HEK293 (cell line): Measurements from ENCODE around the gene ADD1.

ENCODE experiments used
- CTCF ChIA-PET: fragments of 350-600 bp; formaldehyde crosslinking; extraction: SDS; loops from one replicate; lab custom pipeline; 2021; ENCODE audit warnings: antibody characterized with exemption; lab: Yijun Ruan, JAX
- POLR2A ChIA-PET: fragments of 300-600 bp; formaldehyde crosslinking; extraction: SDS; loops from one replicate; lab custom pipeline; 2020; ENCODE audit warnings: antibody characterized with exemption, inconsistent platforms; lab: Yijun Ruan, JAX
- H3K27ac ChIP-seq: fragments of 200-500 bp; sonication (Bioruptor generic); 2 replicates; pipeline ENCODE4 v1.5.1; 2014; ENCODE audit warnings: low read depth, low read length, control low read depth, inconsistent platforms; ENCODE audit errors: extremely low read depth
- H3K36me3 ChIP-seq, 2 experiments: fragments of 200-500 bp in 1 of 2; sonication (Bioruptor generic) in 1 of 2; 1 replicate in 1 of 2; 2 replicates in 1 of 2; pipeline ENCODE4 v1.5.1; 2014 to 2017; ENCODE audit warnings: inconsistent platforms in 2 of 2, low read length in 2 of 2; ENCODE audit not compliant: control insufficient read depth in 2 of 2, insufficient read depth in 1 of 2
- H3K4me1 ChIP-seq: fragments of 200-500 bp; sonication (Bioruptor generic); 2 replicates; pipeline ENCODE4 v1.5.1; 2014; ENCODE audit warnings: mild to moderate bottlenecking, low read length, inconsistent platforms; ENCODE audit not compliant: control insufficient read depth, insufficient read depth
- H3K4me3 ChIP-seq: 2 replicates; pipeline ENCODE4 v1.5.1; 2011; ENCODE audit warnings: low read depth, mild to moderate bottlenecking, control low read depth, low read length, moderate library complexity
- H3K9me3 ChIP-seq: fragments of 200-500 bp; sonication (Bioruptor generic); 2 replicates; pipeline ENCODE4 v1.5.1; 2014; ENCODE audit warnings: low read depth, low read length, inconsistent platforms; ENCODE audit not compliant: control insufficient read depth, insufficient read depth
- GFI1B ChIP-seq: fragments of 450-650 bp; formaldehyde crosslinking; IDR thresholded peaks from 2 replicates; pipeline ENCODE4 v1.5.1; 2016; ENCODE audit warnings: missing biosample characterization, missing genetic modification characterization
- IKZF3 ChIP-seq: fragments of 450-650 bp; IDR thresholded peaks from 2 replicates; pipeline ENCODE4 v1.5.0; 2018; ENCODE audit warnings: missing biosample characterization, mild to moderate bottlenecking, missing genetic modification characterization, moderate library complexity
- SCRT1 ChIP-seq: fragments of 450-650 bp; formaldehyde crosslinking; IDR thresholded peaks from 2 replicates; pipeline ENCODE4 v1.5.1; 2016; ENCODE audit warnings: missing biosample characterization, missing genetic modification characterization, borderline replicate concordance
- SP2 ChIP-seq: fragments of 450-650 bp; formaldehyde crosslinking; IDR thresholded peaks from 2 replicates; pipeline ENCODE4 v1.5.1; 2016; ENCODE audit warnings: missing biosample characterization, missing genetic modification characterization
- SP3 ChIP-seq: fragments of 450-650 bp; formaldehyde crosslinking; IDR thresholded peaks from 2 replicates; pipeline ENCODE4 v1.5.1; 2016; ENCODE audit warnings: missing biosample characterization, missing genetic modification characterization
- ZBTB7A ChIP-seq: fragments of 450-650 bp; formaldehyde crosslinking; IDR thresholded peaks from 2 replicates; pipeline ENCODE4 v1.5.1; 2016; ENCODE audit warnings: low read depth, missing biosample characterization, missing genetic modification characterization
- ZFP3 ChIP-seq: fragments of 450-650 bp; formaldehyde crosslinking; IDR thresholded peaks from 2 replicates; pipeline ENCODE4 v1.5.1; 2016; ENCODE audit warnings: low read depth, missing biosample characterization, missing genetic modification characterization
- ZNF140 ChIP-seq: fragments of 450-650 bp; formaldehyde crosslinking; IDR thresholded peaks from 2 replicates; pipeline ENCODE4 v1.5.1; 2016; ENCODE audit warnings: missing biosample characterization, missing genetic modification characterization
- ZNF19 ChIP-seq: fragments of 450-650 bp; formaldehyde crosslinking; IDR thresholded peaks from 2 replicates; pipeline ENCODE4; 2016; ENCODE audit warnings: missing biosample characterization, missing genetic modification characterization, low read depth
- ZNF202 ChIP-seq: fragments of 450-650 bp; formaldehyde crosslinking; IDR thresholded peaks from 2 replicates; pipeline ENCODE4 v1.5.1; 2016; ENCODE audit warnings: missing biosample characterization, missing genetic modification characterization, borderline replicate concordance
- ZNF324 ChIP-seq: fragments of 450-650 bp; formaldehyde crosslinking; IDR thresholded peaks from 2 replicates; pipeline ENCODE4 v1.5.1; 2016; ENCODE audit warnings: missing biosample characterization, missing genetic modification characterization
- ZNF394 ChIP-seq: fragments of 450-650 bp; formaldehyde crosslinking; IDR thresholded peaks from 2 replicates; pipeline ENCODE4 v1.5.1; 2016; ENCODE audit warnings: missing biosample characterization, missing genetic modification characterization, mild to moderate bottlenecking, moderate library complexity, borderline replicate concordance
- ZNF404 ChIP-seq: fragments of 450-650 bp; formaldehyde crosslinking; IDR thresholded peaks from 2 replicates; pipeline ENCODE4 v1.5.1; 2017; ENCODE audit warnings: missing biosample characterization, missing genetic modification characterization
- ZNF510 ChIP-seq: fragments of 450-650 bp; formaldehyde crosslinking; IDR thresholded peaks from 2 replicates; pipeline ENCODE4 v1.5.1; 2018; ENCODE audit warnings: mild to moderate bottlenecking, missing genetic modification characterization, missing biosample characterization; ENCODE audit not compliant: insufficient replicate concordance
- ZNF629 ChIP-seq: fragments of 450-650 bp; formaldehyde crosslinking; IDR thresholded peaks from 2 replicates; pipeline ENCODE4 v1.5.1; 2017; ENCODE audit warnings: missing biosample characterization, missing genetic modification characterization
- ZXDB ChIP-seq: fragments of 450-650 bp; formaldehyde crosslinking; IDR thresholded peaks from 2 replicates; pipeline ENCODE4 v1.5.1; 2016; ENCODE audit warnings: missing biosample characterization, missing genetic modification characterization
- TF ChIP-seq, protein P1 (sequence below): fragments of 450-650 bp; formaldehyde crosslinking; IDR thresholded peaks from 2 replicates; pipeline ENCODE4 v1.5.1; 2016; ENCODE audit warnings: missing biosample characterization, missing genetic modification characterization
- TF ChIP-seq, protein P2 (sequence below): fragments of 450-650 bp; formaldehyde crosslinking; IDR thresholded peaks from 2 replicates; pipeline ENCODE4 v1.5.1; 2016; ENCODE audit warnings: missing biosample characterization, missing genetic modification characterization
- TF ChIP-seq, protein P3 (sequence below): fragments of 450-650 bp; formaldehyde crosslinking; IDR thresholded peaks from 2 replicates; pipeline ENCODE4 v1.5.1; 2016; ENCODE audit warnings: missing biosample characterization, missing genetic modification characterization
- TF ChIP-seq, protein P4 (sequence below): fragments of 450-650 bp; formaldehyde crosslinking; IDR thresholded peaks from 2 replicates; pipeline ENCODE4 v1.5.1; 2016; ENCODE audit warnings: missing biosample characterization, missing genetic modification characterization
- TF ChIP-seq, protein P5 (sequence below): fragments of 450-650 bp; formaldehyde crosslinking; IDR thresholded peaks from 2 replicates; pipeline ENCODE4 v1.5.1; 2016; ENCODE audit warnings: missing biosample characterization, missing genetic modification characterization

Gene ADD1

DNA sequence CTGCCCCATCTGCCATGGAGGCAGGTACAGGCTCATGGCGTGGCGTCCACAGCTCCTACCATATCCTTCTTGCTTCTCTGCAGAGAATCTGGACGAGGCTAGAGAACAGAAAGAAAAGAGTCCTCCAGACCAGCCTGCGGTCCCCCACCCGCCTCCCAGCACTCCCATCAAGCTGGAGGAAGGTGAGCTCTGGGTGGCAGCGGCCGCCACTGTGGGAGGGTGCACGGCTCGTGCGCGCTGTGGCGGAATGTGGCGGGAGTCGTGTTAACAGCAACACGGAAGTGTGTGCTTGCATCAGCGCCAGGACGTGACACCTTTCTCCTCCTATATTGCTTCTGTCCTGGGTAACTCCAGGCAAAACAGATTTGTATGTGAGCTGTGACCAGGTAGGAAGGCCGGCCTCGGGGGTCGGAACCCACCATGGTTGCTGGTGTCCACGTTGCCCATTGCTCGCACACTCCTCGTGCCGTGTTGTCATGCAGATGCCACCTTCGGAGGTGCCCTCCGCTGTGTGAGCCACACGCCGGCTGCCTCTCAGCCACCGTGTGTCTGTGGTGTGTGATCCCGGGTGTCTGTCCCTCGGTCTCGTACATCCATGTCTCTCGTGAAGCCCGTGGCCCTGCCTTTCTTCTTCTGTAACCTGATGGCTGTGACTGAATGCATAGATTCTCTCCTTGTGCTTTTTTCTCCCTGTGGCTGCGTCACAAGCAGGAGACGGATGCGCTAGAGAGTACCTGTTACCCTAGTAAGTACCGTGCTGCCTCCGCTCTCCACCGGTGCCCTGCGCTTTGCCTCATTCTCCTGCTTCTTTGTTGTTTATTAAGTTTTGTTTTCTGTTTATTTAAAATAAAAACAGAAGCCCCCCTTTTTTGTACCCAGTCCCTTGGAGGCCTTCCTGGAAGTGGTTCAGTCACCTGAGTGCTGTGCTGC lies 82.6 kb downstream of the ADD1 start:
- ChIA-PET POLR2A (no interaction called here), CTCF (interaction anchor here (0.6 kb wide), 1 partner anchor 20 kb away, joined by 4 read pairs; no protein-coding TSS in a partner anchor)
- Histone ChIP-seq H3K27ac (no peak overlapping the region), H3K9me3 (no peaks in the 10 kb centered on the region), H3K36me3 (peaks cover 0 to 81% of the 10 kb centered on the region in 2 experiments; a peak in 1 of 3 replicates), H3K4me3 (no peak overlapping the region), H3K4me1 (no peaks in the 10 kb centered on the region)
- TF ChIP-seq SP2 (tag by site-specific recombination) (no peak), ZNF629 (tag by site-specific recombination) (no peak), GFI1B (tag by site-specific recombination) (no peak)

DNA sequence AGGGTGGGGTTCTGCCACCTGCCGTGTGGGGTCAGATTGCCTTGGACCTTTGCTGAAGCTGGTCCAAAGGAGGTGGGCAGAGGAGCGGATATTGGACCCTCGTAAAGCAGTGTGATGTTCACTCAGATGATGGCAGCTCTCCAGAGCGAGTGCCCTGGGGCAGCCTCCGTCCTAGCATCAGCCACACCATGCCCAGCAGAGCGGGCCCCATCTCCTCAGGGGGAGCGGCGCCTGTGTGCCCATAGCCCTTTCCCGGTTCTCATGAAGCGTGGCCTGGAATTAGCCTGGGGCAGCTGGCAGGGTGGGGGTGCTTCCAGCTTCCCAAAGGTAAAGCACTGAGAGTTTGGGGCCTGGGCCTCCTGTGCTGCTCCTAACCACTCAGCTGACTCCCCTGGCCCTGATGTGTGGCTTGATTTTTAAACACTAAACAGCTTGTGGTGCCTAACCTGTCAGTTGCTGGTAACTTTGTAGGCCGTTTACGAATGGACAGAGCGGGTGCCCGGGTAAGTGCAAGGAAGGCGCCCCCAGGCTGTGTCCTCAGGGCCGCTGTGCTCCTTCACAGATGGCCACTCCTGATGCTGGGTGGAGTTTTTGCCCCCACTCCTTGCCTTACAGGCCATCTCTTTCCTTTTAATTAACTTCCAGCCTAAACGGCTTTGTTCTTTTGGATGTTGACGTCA lies 83.5 kb downstream of the ADD1 start:
- CTCF ChIA-PET = interaction anchor here (0.6 kb wide), 1 partner anchor 163 kb away, joined by 3 read pairs; no protein-coding TSS in a partner anchor

DNA sequence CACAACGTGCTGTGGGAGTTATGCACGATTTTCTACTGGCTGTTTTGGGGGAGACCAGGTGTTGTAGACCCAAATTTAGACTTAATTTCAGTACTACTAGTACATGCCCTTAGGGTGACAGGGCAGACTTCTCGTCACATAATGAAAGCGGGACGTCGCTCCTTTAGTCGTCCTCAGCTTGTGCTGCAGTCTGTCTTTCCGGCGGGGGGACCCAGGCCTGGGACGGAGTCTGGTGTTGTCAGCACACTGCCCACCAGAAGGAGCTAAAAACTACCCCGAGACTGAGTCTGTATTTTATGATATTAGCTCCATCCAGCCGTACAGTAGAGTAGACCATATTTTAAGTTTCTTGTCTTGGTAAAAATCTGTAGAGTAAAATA lies 84.0 kb downstream of the ADD1 start:
- POLR2A ChIA-PET = no interaction called here
- CTCF ChIA-PET = interaction anchor here (0.6 kb wide), 1 partner anchor 164 kb away, joined by 3 read pairs; no protein-coding TSS in a partner anchor
- no peak overlapping the region for H3K27ac ChIP-seq
- H3K4me1 ChIP-seq = no peaks in the 10 kb centered on the region
- peaks cover 0 to 95% of the 10 kb centered on the region in 2 experiments; a peak in 1 of 3 replicates for H3K36me3 ChIP-seq
- H3K4me3 ChIP-seq = no peak overlapping the region
- H3K9me3 ChIP-seq = no peaks in the 10 kb centered on the region
- no peak for TF ChIP-seq ZNF394 (tag by site-specific recombination)
- no peak for TF ChIP-seq ZNF202 (tag by site-specific recombination)
- TF ChIP-seq SCRT1 = no peak
- TF ChIP-seq, protein P1, sequence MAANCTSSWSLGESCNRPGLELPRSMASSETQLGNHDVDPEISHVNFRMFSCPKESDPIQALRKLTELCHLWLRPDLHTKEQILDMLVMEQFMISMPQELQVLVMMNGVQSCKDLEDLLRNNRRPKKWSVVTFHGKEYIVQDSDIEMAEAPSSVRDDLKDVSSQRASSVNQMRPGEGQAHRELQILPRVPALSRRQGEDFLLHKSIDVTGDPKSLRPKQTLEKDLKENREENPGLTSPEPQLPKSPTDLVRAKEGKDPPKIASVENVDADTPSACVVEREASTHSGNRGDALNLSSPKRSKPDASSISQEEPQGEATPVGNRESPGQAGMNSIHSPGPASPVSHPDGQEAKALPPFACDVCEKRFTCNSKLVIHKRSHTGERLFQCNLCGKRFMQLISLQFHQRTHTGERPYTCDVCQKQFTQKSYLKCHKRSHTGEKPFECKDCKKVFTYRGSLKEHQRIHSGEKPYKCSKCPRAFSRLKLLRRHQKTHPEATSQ (tag by site-specific recombination) = no peak
- TF ChIP-seq, protein P2, sequence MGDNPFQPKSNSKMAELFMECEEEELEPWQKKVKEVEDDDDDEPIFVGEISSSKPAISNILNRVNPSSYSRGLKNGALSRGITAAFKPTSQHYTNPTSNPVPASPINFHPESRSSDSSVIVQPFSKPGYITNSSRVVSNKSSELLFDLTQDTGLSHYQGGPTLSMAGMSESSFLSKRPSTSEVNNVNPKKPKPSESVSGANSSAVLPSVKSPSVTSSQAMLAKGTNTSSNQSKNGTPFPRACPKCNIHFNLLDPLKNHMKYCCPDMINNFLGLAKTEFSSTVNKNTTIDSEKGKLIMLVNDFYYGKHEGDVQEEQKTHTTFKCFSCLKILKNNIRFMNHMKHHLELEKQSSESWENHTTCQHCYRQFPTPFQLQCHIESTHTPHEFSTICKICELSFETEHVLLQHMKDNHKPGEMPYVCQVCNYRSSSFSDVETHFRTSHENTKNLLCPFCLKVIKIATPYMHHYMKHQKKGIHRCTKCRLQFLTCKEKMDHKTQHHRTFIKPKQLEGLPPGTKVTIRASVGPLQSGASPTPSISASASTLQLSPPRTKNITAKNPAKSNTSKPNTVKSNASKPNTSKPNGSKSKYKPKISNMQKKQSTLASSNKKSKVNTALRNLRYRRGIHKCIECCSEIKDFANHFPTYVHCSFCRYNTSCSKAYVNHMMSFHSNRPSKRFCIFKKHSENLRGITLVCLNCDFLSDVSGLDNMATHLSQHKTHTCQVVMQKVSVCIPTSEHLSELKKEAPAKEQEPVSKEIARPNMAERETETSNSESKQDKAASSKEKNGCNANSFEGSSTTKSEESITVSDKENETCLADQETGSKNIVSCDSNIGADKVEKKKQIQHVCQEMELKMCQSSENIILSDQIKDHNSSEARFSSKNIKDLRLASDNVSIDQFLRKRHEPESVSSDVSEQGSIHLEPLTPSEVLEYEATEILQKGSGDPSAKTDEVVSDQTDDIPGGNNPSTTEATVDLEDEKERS = no peak
- no peak for TF ChIP-seq ZBTB7A (tag by site-specific recombination)
- TF ChIP-seq, protein P3, sequence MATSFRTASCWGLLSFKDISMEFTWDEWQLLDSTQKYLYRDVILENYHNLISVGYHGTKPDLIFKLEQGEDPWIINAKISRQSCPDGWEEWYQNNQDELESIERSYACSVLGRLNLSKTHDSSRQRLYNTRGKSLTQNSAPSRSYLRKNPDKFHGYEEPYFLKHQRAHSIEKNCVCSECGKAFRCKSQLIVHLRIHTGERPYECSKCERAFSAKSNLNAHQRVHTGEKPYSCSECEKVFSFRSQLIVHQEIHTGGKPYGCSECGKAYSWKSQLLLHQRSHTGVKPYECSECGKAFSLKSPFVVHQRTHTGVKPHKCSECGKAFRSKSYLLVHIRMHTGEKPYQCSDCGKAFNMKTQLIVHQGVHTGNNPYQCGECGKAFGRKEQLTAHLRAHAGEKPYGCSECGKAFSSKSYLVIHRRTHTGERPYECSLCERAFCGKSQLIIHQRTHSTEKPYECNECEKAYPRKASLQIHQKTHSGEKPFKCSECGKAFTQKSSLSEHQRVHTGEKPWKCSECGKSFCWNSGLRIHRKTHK (tag by site-specific recombination) = no peak
- TF ChIP-seq SP3 (tag by site-specific recombination) = no peak
- no peak for TF ChIP-seq ZXDB (tag by site-specific recombination)
- TF ChIP-seq ZNF324 = no peak
- TF ChIP-seq ZNF404 (tag by site-specific recombination) = no peak

More for the DNA sequence above, 83.5 kb downstream of the ADD1 start:
- TF ChIP-seq ZNF140 (tag by site-specific recombination) (no peak), ZNF19 (tag by site-specific recombination) (no peak), ZFP3 (tag by site-specific recombination) (no peak), IKZF3 (no peak), ZNF510 (tag by site-specific recombination) (no peak)
- TF ChIP-seq, protein P4, sequence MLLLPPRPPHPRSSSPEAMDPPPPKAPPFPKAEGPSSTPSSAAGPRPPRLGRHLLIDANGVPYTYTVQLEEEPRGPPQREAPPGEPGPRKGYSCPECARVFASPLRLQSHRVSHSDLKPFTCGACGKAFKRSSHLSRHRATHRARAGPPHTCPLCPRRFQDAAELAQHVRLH = no peak
- TF ChIP-seq, protein P5, sequence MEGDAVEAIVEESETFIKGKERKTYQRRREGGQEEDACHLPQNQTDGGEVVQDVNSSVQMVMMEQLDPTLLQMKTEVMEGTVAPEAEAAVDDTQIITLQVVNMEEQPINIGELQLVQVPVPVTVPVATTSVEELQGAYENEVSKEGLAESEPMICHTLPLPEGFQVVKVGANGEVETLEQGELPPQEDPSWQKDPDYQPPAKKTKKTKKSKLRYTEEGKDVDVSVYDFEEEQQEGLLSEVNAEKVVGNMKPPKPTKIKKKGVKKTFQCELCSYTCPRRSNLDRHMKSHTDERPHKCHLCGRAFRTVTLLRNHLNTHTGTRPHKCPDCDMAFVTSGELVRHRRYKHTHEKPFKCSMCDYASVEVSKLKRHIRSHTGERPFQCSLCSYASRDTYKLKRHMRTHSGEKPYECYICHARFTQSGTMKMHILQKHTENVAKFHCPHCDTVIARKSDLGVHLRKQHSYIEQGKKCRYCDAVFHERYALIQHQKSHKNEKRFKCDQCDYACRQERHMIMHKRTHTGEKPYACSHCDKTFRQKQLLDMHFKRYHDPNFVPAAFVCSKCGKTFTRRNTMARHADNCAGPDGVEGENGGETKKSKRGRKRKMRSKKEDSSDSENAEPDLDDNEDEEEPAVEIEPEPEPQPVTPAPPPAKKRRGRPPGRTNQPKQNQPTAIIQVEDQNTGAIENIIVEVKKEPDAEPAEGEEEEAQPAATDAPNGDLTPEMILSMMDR (tag by site-specific recombination) = no peak
- TF ChIP-seq, all 188 proteins: peak for 0
- no peaks in the 10 kb centered on the region for H3K4me1 ChIP-seq
- peaks cover 0 to 90% of the 10 kb centered on the region in 2 experiments; a peak in 1 of 3 replicates for H3K36me3 ChIP-seq
- H3K4me3 ChIP-seq = no peak overlapping the region
- no peak overlapping the region for H3K27ac ChIP-seq
- POLR2A ChIA-PET = no interaction called here
- no peaks in the 10 kb centered on the region for H3K9me3 ChIP-seq
